Caki2 (cell line): ENCODE results near the gene DYNLT2. TPM values are rescaled to one million over a fixed set of nuclear protein-coding genes. Genes with fewer than 3 reads are reported as not detected.
A peak's percentile ranks its signal among the peaks of the same experiment; 100 is the strongest.
"Not testable (repeated sequence)": the region's sequence is repeated elsewhere in the genome, so short reads cannot be mapped to it uniquely, and the experiment has no call there.

Experiments
- DNase-seq: peaks from one replicate; pipeline ENCODE4 v3.0.0-alpha.2; 2015; ENCODE audit warnings: low read depth
- in situ Hi-C: cut with HindIII; loops from 2 replicates; pipeline ENCODE4 v1.10.0; 2016; ENCODE audit warnings: low sequenced_read_pairs, low pct_unique_long_range_greater_than_20kb, mixed read lengths
- total RNA-seq: library from RNA; depleted of rRNA; stranded (reverse); fragments of >200 nt; shearing (Covaris generic); gene quantifications from 2 replicates; pipeline ENCODE4 v1.2.3, GENCODE V29; 2014; ENCODE audit warnings: low replicate concordance

DYNLT2 gene
- total RNA-seq, 1 experiment from 2014 or later: 0.54 TPM

- in situ Hi-C loops: no loop called here
Measured at GRCh38 chr6:169785566-169785965, 34.2 kb upstream of the DYNLT2 start.

DNA sequence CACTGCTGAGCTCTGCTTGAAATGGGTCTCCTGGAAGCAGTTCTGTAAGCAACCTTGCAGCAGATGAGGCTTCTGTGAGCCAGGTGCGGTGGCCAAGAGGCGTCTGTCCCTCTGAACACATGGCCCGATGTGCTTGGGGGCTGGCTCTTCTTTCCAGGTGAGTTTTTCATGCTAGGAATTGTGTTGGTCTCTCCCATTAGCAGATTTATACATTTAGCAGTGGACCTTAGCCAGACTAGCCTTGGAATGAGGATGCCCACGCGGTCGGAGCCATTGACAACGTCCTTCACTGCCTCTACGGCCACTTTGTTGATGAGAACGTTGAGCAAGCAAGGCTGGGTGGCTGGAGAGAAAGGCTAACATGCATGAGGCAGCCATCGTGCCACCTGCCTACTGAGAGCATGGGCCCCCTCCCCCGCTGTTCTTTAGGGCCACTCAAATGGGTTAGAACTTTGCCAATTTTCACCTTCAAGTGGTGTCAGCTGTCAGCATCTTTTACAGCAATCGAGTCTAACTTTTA lies 33.5 kb upstream of the DYNLT2 start:
- no peak for DNase-seq
- in situ Hi-C loops: no loop called here

More at GRCh38 chr6:169785566-169785965, 34.2 kb upstream of the DYNLT2 start:
- DNase-seq: no peak

DNA sequence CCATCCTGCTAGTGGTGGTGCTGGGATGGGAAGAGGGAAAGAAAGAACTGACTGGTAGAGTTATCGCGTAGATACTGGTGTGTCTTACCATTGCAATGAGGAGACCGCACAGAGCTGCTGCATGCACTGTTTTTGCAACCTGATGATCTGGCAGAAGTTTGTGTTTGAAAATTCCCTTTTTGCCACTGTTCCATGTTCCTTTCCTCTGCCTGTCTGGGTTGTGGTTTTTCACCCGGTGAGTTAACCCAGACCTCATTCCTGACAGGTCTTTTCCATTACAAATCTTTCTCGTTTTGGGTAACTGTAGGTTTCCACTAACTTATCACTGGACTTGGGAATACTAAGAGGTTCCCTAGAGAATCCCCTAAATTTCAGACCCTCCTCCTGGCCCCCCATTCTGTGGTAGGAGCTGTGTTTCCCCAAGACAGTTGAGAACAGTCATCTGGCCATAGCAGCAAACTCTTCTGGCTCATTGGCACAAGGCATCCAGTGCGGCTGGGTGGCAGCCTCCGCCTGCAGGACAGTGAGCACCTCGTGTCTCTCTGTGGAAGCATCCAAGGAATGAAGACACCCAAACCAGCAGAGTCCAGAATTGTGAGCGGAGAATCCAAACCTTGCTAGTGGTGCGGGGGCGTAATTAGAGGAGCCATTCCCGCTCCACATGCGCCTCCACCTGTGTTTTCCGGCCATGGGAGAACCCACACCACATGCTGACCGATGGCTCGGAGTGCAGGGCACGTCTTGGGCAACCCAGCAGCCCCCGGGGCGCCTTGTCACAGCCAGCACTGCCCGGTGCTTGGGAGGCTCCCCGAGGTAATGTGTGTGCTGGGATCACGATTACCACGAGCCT lies 32.8 kb upstream of the DYNLT2 start:
- no peak for DNase-seq
- in situ Hi-C loops: no loop called here

DNA sequence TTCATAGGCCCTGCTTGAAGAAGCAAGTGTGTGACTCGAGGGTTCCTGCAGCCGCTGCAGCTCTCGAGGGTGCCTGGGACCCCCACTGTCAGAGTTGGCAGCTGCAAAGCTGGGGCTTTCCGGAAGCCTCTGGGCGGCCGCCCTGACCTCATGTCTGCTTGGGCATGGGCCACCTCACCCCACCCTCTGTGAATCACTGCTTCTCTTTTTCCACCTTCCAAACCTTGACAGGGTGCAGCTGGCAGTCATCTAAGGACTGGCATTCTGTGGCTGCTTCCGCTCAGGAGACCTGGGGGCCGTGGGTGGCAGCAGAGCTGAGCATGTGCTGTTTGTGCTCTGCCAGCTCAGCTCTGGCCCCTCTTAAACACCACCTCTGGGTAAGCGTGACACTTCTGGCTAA lies 32.0 kb upstream of the DYNLT2 start:
- DNase-seq: no peak
- in situ Hi-C loops: no loop called here

DNA sequence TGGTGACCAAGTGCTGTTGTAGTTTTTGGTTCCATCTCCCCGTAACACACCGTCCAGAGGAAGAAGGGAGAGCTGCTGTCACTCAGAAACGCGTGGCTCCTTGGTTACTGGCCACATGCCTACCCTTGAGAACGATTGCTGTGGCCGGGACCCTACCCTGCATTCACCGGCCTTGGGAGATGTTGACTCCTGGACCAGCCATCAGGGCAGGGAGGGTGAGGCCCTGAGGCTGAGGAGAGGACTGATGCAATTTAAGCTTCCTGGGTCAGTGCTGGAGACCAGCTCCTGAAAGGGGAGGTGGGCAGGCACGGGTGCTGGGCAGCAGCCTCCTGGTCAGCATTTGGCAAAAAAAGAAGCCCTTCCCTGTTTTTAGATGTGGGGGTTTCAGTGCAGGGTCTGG lies 31.6 kb upstream of the DYNLT2 start:
- in situ Hi-C loops: no loop called here
- no peak for DNase-seq

DNA sequence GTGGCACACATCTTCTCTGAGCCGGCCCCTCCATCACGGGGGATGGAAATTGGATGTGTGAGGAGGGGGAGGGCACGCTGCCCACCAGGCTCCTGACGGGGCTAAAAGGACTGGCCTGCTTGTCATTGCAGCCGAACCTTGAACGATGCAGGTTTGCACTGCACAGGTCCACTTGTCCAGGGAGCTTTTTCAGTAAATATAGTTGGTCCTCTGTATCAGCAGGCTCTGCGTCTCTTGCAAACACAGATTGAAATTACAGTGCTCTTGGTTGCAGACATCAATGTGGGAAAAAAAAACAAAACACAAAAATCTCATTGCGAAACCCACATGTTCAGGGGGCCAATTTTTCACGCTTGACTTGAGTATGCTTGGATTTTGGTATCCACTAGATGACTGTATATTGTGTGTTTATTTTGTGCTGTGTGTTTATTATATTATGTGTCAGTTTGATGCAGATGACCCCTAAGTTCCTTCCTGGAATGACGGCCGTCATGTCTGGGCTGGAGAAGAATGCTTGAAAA lies 29.3 kb upstream of the DYNLT2 start:
- in situ Hi-C loops: no loop called here
- peak; percentile 83 for DNase-seq

GRCh38 chr6:169779896-169780295 lies 28.5 kb upstream of the DYNLT2 start:
- DNase-seq: no peak
- in situ Hi-C loops: no loop called here

GRCh38 chr6:169779092-169779815 lies 27.9 kb upstream of the DYNLT2 start:
- in situ Hi-C loops: no loop called here
- no peak for DNase-seq

- no peak for DNase-seq
- in situ Hi-C loops: no loop called here
Measured at GRCh38 chr6:169778646-169779045, 27.3 kb upstream of the DYNLT2 start.

DNA sequence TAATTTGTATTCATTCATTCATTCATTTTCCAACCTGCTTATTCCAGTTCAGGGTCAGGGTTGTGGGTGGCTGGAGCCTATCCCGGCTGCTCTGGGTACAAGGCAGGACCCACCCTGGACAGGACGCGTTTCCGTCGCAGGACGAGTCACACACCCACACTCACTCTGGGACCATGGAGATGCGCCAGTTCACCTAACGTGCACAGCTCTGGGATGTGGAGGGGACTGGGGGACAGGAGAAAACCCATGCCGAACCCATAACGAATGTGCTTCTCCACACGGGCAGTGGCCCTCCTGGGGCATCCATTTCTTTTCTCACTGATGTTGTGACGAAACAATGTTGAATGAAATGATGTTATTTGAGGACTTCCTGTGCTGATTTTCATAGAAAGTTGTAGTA lies 26.5 kb upstream of the DYNLT2 start:
- DNase-seq: no peak
- in situ Hi-C loops: no loop called here

- no peak for DNase-seq
- in situ Hi-C loops: no loop called here
Measured at GRCh38 chr6:169776379-169776778, 25.0 kb upstream of the DYNLT2 start.

- no peak for DNase-seq
- in situ Hi-C loops: no loop called here
Measured at GRCh38 chr6:169775321-169775720, 23.9 kb upstream of the DYNLT2 start.

GRCh38 chr6:169774347-169774746 lies 23.0 kb upstream of the DYNLT2 start:
- in situ Hi-C loops: no loop called here
- no peak for DNase-seq

GRCh38 chr6:169766921-169767736 lies 15.8 kb upstream of the DYNLT2 start:
- in situ Hi-C loops: no loop called here
- no peak for DNase-seq

GRCh38 chr6:169766232-169766631 lies 14.9 kb upstream of the DYNLT2 start:
- DNase-seq: no peak

DNA sequence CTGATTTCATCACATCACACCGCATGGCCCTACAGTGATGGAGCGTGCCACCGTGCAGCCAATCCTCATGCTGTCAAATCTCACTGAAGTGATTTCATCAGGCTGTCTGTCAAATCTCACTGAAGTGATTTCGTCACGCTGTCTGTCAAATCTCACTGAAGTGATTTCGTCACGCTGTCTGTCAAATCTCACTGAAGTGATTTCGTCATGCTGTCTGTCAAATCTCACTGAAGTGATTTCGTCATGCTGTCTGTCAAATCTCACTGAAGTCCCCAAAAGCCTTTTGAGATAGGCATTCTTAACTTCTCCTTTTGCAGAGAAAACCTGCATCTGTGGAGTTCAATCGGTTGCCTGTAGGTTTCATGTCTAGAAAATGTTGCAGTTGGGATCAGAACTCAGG lies 14.4 kb upstream of the DYNLT2 start:
- DNase-seq, in situ Hi-C loops: not testable (repeated sequence)

More at GRCh38 chr6:169766232-169766631, 14.9 kb upstream of the DYNLT2 start:
- in situ Hi-C loops: no loop called here

- DNase-seq: no peak
- in situ Hi-C loops: no loop called here
Measured at GRCh38 chr6:169763881-169764280, 12.5 kb upstream of the DYNLT2 start.

- DNase-seq: no peak
- in situ Hi-C loops: no loop called here
Measured at GRCh38 chr6:169763308-169763707, 11.9 kb upstream of the DYNLT2 start.
